A549 (cell line): ENCODE data around the gene CCDC7.

ENCODE experiments used
- EHF ChIP-seq: fragments of 250-450 bp; sonication (Bioruptor Pico); IDR thresholded peaks from 2 replicates; pipeline ENCODE4 v1.5.0; 2020; ENCODE audit warnings: mild to moderate bottlenecking
- TF ChIP-seq, protein P1 (sequence below): IDR thresholded peaks from 2 replicates; pipeline ENCODE4 v1.6.1; 2012

DNA sequence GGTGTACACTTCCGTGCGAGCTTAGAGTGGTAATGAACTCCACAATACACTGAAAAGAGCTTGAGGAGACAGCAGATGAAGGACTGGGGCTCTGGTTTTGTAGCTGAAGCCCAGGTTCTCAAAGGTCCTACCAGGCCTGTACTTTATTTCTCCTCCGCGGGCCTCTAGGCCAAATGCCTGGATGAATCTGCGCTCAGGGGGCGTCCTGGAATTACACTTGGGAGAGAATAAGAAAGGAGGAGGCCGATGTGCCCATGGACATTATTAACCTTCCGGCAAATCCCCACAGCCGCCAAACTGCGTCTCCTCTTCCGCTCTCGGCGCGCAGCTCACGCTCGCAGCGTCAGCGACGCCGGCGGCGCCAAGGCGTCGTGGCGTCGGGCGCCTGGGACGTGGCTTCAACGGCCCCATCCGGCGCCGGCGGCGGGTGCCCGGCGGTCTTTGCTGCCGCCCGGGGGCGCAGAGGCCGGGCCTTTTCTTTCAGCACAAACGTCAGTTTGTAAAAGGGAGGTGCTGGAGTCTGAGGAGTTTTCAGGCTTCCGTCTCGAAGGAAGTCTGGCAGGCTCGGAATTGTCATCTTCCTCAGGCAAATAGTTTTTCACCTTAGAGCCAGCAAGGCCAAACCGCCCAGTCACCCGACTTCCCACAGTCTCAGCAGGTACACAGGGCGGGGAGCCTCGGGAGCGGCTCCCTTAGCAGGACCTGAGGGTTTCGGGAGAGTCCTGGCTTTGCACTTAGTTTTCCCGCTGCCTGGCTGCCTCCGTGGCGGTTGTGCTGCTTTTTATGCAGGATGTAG, at the start of gene CCDC7:
- TF ChIP-seq EHF (CRISPR knock-in tag): no peak
- TF ChIP-seq, protein P1, sequence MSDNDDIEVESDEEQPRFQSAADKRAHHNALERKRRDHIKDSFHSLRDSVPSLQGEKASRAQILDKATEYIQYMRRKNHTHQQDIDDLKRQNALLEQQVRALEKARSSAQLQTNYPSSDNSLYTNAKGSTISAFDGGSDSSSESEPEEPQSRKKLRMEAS: peak; percentile 85
